ENCODE data around the gene PLK5.
A peak's percentile ranks its signal among the peaks of the same experiment; 100 is the strongest.

The PLK5 gene

DNA sequence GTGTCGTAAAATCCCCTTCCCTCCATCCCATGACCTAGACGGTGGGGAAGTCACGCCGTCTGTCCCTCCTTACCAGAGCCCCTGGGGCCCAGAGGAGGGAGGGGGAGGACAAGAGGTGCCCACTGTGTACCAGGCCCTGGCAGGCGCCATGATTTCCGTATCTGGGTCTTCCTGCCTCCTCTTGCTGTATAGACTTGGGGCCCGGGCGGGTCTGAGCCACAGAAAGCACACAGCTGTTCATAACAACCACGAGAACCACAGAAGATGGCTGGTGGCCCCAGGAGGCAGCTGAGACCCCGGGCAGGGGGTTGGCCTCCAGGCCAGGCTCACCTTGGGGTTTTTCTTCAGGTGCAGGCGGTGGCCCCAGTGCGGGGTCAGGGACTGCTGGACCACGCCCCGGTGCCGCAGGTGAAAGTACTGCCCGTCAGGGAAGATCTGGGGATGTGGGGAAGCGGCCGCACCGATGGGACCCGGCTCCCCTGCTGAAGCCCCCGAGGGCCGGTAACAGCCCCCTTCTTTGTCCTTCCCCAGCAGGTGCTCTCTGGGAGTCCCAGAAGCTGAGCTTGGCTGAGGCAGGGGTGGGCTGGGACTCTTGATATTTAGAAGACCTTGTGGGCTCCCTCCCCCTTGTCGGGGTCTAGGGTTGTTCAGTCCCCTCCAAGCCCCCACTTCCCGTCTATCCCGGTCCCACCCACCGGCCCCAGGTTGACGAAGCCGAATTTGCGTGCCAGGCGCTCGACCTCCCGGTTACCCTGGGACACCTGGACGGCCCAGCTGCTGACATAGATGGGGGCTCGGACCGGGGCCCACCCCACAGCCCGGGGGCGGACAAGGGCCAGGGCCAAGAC lies 34.2 kb upstream of the PLK5 start:
- Histone ChIP-seq H2AFZ (ENCODE audit: low read length) (no peak overlapping the region), H3K27me3 (ENCODE audit: insufficient read depth, low read length) (no peaks in the 10 kb centered on the region; the same call in 1 of the 2 replicates), H3K36me3 (ENCODE audit: insufficient read depth, low read length) (no peaks in the 10 kb centered on the region), H3F3A (ENCODE audit: insufficient read depth, low read length) (no peaks in the 10 kb centered on the region), H4K20me1 (ENCODE audit: insufficient read depth, low read length) (no peaks in the 10 kb centered on the region), H3K9me3 (ENCODE audit: low read length) (no peaks in the 10 kb centered on the region), H3K9ac (ENCODE audit: low read length) (peak overlapping the region; percentile 67), H3K27ac (ENCODE audit: low read depth, low read length, poor library complexity, severe bottlenecking) (no peak overlapping the region), H3K4me2 (ENCODE audit: low read length) (peak overlapping the region; percentile 80), H3K4me3 (ENCODE audit: low read depth, low read length, poor library complexity, severe bottlenecking) (peak overlapping the region; percentile 66), H3K79me2 (ENCODE audit: insufficient read depth, low read length) (no peaks in the 10 kb centered on the region), H3K4me1 (ENCODE audit: insufficient read depth, low read length, severe bottlenecking) (peaks cover 13% of the 10 kb centered on the region), H3K9me2 (ENCODE audit: low read depth, low read length) (no peaks in the 10 kb centered on the region)
- TF ChIP-seq EZH2 (IDR thresholded peaks at IDR 0.05; ENCODE audit: borderline replicate concordance, low read length), result no peak
- TF ChIP-seq, protein P1, sequence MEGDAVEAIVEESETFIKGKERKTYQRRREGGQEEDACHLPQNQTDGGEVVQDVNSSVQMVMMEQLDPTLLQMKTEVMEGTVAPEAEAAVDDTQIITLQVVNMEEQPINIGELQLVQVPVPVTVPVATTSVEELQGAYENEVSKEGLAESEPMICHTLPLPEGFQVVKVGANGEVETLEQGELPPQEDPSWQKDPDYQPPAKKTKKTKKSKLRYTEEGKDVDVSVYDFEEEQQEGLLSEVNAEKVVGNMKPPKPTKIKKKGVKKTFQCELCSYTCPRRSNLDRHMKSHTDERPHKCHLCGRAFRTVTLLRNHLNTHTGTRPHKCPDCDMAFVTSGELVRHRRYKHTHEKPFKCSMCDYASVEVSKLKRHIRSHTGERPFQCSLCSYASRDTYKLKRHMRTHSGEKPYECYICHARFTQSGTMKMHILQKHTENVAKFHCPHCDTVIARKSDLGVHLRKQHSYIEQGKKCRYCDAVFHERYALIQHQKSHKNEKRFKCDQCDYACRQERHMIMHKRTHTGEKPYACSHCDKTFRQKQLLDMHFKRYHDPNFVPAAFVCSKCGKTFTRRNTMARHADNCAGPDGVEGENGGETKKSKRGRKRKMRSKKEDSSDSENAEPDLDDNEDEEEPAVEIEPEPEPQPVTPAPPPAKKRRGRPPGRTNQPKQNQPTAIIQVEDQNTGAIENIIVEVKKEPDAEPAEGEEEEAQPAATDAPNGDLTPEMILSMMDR (IDR thresholded peaks at IDR 0.05; ENCODE audit: low read length), result no peak

DNA sequence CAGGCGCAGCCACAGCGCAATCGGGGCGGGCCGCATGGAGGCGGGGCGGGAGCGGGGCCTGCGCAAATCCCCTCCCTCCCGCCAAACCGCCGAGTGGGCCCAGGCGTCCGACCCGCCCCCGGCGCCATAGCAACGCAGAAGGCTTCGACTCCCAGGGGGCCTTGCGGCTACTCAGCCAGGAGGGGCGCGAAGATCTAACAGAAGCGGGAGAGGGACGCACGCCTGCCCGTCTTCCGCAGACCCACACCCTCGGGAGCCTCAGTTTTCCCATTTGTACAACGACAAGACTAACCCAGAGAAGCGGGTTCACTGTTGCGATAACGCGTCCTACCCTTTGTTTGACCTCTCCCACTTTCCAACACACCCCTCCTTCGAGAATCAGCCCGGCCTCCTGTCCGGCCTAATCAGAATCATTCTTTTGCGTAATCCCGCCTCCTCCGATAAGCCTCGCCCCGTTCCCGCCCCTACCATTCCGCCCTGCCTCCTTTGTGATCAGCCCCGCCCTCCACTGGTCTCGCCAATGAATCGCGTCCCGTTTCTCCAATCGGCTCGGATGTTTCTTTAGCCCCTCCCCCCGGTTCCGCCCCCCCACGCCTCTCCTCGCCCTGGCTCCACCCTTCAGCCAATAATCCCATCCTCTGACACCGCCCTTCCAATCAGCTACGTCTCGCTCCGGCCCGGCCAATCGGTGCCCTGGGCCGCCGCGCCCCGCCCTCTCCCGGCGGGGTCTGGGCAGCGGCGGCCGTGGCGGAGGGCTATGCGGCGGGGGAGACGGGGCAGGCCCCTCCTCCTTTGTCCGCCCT lies 33.4 kb upstream of the PLK5 start, which contains the start of gene PCSK4:
Gene PCSK4, minus strand, starts transcription at position 40 of the 803 bp plus-strand sequence. Its CDS starts 4 bp downstream, at position 36.
- Histone ChIP-seq H2AFZ (ENCODE audit: low read length) (no peak within 1 kb of the TSS), H3K27me3 (ENCODE audit: insufficient read depth, low read length) (no peaks in the 10 kb centered on the region; the same call in 1 of the 2 replicates), H3K4me1 (ENCODE audit: insufficient read depth, low read length, severe bottlenecking) (peaks cover 13% of the 10 kb centered on the region), H3K27ac (ENCODE audit: low read depth, low read length, poor library complexity, severe bottlenecking) (no peak within 1 kb of the TSS), H3F3A (ENCODE audit: insufficient read depth, low read length) (no peaks in the 10 kb centered on the region), H3K36me3 (ENCODE audit: insufficient read depth, low read length) (no peaks in the 10 kb centered on the region), H3K4me3 (ENCODE audit: low read depth, low read length, poor library complexity, severe bottlenecking) (peak within 1 kb of the TSS; percentile 66), H3K4me2 (ENCODE audit: low read length) (peak within 1 kb of the TSS; percentile 80), H3K9ac (ENCODE audit: low read length) (peak within 1 kb of the TSS; percentile 67), H3K79me2 (ENCODE audit: insufficient read depth, low read length) (no peaks in the 10 kb centered on the region), H4K20me1 (ENCODE audit: insufficient read depth, low read length) (no peaks in the 10 kb centered on the region), H3K9me3 (ENCODE audit: low read length) (no peaks in the 10 kb centered on the region), H3K9me2 (ENCODE audit: low read depth, low read length) (no peaks in the 10 kb centered on the region)
- TF ChIP-seq, protein P1 (IDR thresholded peaks at IDR 0.05; ENCODE audit: low read length), result no peak
- no peak for TF ChIP-seq EZH2 (IDR thresholded peaks at IDR 0.05; ENCODE audit: borderline replicate concordance, low read length)

DNA sequence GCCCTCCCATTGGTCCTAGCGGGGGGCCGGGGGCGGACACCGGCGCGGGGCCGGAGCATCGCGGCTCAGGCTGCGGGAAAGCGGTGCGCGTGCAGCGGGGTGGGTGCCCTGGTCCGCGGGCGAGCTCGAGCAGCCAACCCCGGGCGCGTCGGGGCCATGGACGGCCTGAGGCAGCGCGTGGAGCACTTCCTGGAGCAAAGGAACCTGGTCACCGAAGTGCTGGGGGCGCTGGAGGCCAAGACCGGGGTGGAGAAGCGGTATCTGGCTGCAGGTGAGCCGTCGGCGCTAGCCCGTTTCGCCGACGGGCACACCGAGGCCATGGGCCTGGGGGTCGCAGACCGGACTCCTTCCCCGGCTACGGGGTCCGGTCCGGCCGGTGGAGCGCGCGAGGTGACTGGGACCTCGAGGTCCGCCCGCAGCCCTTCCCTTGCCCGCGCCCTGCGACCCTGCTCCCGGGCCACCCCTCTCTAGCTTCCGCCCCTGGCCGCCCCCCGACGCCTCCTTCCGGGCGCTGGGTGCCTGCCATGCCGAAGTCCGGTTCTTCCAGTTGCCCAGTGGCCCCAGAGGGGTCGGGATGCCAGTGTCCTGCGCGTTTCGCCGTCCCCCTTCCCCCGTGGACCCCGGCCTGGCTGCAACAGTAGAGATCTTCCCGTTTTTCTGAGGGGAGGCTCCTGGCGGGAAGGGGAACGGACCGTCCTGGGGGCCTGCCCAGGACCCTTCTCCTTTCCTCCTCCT lies 32.6 kb upstream of the PLK5 start, which contains the start of gene REEP6:
Gene REEP6, plus strand, starts transcription at position 68 of the 735 bp plus-strand sequence. Its CDS starts 89 bp downstream, at position 157.
- Histone ChIP-seq H3K4me1 (ENCODE audit: insufficient read depth, low read length, severe bottlenecking) (peaks cover 13% of the 10 kb centered on the region), H3K27ac (ENCODE audit: low read depth, low read length, poor library complexity, severe bottlenecking) (no peak within 1 kb of the TSS), H4K20me1 (ENCODE audit: insufficient read depth, low read length) (no peaks in the 10 kb centered on the region), H3K4me2 (ENCODE audit: low read length) (peak within 1 kb of the TSS; percentile 80), H3K4me3 (ENCODE audit: low read depth, low read length, poor library complexity, severe bottlenecking) (peak within 1 kb of the TSS; percentile 66), H3K9me3 (ENCODE audit: low read length) (no peaks in the 10 kb centered on the region), H3K9ac (ENCODE audit: low read length) (peak within 1 kb of the TSS; percentile 67), H3F3A (ENCODE audit: insufficient read depth, low read length) (no peaks in the 10 kb centered on the region), H2AFZ (ENCODE audit: low read length) (no peak within 1 kb of the TSS), H3K79me2 (ENCODE audit: insufficient read depth, low read length) (no peaks in the 10 kb centered on the region), H3K9me2 (ENCODE audit: low read depth, low read length) (no peaks in the 10 kb centered on the region), H3K27me3 (ENCODE audit: insufficient read depth, low read length) (no peaks in the 10 kb centered on the region; the same call in 1 of the 2 replicates), H3K36me3 (ENCODE audit: insufficient read depth, low read length) (no peaks in the 10 kb centered on the region)
- TF ChIP-seq, protein P1 (IDR thresholded peaks at IDR 0.05; ENCODE audit: low read length), result no peak
- TF ChIP-seq EZH2 (IDR thresholded peaks at IDR 0.05; ENCODE audit: borderline replicate concordance, low read length), result no peak

Data from OCI-LY1 (cell line).